CD4-positive, alpha-beta T cell treated with Interleukin-12 subunit alpha and Interleukin-12 subunit beta, for 1 hour (primary cell): ENCODE results near the gene MAPK11.

Experiments
- DNase-seq: peaks from one replicate; pipeline ENCODE4 v3.0.0-alpha.2; 2020

MAPK11 gene

GRCh38 chr22:50293441-50294318, 23.5 kb upstream of the MAPK11 start:
- DNase-seq, result no peak

GRCh38 chr22:50292643-50293440, 22.7 kb upstream of the MAPK11 start:
- DNase-seq, result no peak

GRCh38 chr22:50289942-50290630, 19.9 kb upstream of the MAPK11 start:
- DNase-seq, result no peak

GRCh38 chr22:50289151-50289941, 19.2 kb upstream of the MAPK11 start:
- no peak for DNase-seq

GRCh38 chr22:50287731-50288130, 17.6 kb upstream of the MAPK11 start:
- no peak for DNase-seq

DNA sequence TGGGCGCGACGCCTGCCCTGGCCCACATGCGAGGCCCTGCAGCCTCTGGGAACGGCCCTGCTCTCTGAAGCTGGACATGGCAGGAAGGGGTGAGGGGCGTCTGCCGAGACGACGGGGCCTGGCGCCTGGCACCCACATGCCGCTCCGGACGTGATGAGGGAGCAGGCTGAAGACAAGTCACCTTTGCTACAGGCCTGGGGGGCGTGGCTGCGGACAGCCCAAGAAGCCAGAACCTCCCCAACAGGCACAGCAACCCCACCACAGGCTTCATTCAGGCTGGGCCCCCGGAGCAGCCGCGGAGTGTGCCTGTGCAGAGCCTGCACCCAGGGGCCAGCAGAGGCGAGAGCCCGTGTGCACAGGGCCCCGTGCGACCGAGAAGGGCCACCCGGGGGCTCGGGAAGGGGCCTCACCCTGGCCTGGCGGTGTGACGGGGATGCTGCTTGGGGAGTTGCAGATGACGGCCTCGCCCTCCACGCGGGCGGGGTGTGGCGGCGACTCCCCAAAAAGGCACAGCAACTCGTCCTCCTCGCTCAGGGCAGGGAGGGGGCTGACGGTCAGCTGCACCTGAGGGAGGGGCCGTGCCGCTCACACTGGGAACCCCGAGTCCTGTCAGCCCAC, 16.6 kb upstream of the MAPK11 start:
- DNase-seq, result no peak

- no peak for DNase-seq
Measured at GRCh38 chr22:50286275-50286674, 16.1 kb upstream of the MAPK11 start.

DNA sequence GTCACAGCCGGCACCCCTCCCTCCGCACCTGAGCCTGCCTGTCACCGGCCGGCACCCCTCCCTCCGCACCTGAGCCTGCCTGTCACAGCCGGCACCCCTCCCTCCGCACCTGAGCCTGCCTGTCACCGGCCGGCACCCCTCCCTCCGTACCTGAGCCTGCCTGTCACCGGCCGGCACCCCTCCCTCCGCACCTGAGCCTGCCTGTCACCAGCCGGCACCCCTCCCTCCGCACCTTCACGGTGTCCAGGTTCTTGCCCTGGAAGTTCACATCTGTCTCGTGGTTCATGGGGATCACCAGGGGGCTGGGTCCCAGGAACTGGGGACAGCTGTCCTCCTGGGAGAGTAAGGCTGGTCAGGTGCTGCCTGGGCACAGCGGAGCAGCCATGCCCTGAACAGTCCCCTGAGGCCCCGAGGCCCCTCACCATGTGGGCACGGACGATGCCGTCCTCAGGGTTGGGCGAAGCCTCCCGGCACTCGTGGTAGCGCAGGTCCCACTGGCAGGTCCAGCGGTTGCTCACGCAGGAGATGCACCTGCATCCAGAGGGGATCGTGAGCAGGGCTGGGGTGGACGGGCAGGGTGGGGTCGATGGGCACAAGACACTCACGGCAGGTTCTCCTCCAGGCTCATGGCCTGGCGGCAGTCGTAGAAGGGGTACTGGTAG, 15.5 kb upstream of the MAPK11 start:
- no peak for DNase-seq

GRCh38 chr22:50284479-50284878, 14.3 kb upstream of the MAPK11 start:
- DNase-seq, result no peak

GRCh38 chr22:50283821-50284220, 13.6 kb upstream of the MAPK11 start:
- DNase-seq, result no peak

- DNase-seq, result no peak
Measured at GRCh38 chr22:50282361-50283155, 12.4 kb upstream of the MAPK11 start.

GRCh38 chr22:50281957-50282356, 11.8 kb upstream of the MAPK11 start:
- DNase-seq, result no peak

GRCh38 chr22:50281384-50281760, 11.2 kb upstream of the MAPK11 start:
- no peak for DNase-seq

- DNase-seq, result no peak
Measured at GRCh38 chr22:50280708-50281383, 10.7 kb upstream of the MAPK11 start.

DNA sequence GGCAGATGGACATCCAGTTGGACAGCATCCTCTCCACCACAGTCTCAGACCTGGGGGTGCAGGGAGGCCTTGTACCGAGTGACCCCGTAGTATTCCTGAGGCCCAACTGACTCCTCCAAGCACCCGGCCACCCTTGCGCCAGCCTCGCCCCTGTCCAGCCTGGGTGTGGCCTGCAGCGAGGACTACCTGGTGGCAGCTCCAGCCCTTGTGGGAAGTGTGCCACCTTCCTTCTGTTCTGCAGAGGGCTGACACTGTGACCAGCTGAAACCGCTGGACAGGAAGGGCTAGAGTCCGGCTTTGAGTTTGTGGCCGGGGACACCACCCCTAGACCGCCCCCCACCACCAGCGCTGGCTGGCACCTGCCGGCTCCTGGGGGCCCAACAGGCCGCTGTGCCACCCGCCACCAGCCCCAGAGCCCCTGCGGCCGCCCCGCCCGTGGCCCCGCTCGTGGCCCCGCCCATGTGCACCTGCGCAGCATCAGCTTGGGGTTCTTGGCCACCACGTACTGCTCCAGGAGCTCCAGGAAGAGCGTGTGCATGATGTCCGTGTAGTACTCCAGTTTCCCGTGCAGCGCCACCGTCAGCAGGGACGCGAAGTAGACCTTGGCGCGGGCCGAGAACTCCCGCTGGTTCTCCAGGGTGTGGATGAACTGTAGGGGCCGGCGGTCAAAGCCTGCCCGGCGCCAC, 10.0 kb upstream of the MAPK11 start:
- DNase-seq, result no peak

DNA sequence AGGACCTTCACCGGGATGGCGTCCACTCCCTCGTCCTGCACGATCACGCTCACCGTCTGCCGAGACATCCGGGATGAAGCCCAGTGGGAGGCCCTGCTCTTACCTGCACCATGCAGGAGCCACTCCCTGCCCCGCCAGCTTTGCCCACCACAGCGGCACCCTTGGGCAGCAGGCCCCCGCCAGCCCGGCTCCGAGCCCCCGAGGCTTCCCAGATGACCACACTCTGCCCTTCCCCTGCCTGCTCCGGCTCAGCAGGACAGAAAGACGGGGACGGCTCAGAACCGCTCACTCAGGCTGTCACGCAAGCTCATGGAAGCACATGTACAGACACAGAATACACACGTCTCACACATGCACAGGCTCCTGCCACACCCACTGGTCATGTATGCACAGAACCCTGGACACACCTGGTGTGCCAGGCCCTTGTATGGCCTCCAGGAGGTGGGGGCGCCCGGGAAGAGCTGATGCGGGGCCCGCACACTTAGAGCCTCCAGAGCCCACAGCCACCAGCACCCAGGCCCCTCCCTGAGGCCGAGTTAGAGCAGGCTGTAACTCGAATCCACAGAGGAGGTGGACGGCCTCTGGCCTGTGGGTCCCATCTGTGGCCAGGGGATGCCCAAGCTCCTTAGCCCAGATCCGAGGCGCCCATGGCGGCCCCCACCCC, 8.9 kb upstream of the MAPK11 start:
- DNase-seq, result no peak

- DNase-seq, result no peak
Measured at GRCh38 chr22:50278461-50278860, 8.3 kb upstream of the MAPK11 start.

DNA sequence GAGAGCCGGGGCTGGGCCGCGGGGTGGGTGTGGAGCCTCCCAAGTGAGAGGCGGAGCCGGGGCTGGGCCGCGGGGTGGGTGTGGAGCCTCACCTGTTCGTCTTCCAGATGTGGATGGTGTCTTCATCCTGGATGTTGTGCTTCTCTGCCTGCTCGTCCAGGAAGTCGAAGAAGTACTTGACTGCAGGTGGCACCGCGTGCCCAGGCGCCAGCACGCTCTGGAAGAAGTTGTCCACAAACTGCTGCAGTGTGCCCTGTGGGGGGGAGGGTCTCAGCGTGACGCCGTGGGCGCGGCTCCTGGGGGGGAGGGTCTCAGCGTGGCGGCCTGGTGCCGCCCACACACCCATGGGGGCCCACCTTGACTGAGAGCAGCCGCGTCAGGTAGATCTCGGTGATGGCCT, 7.6 kb upstream of the MAPK11 start:
- no peak for DNase-seq

GRCh38 chr22:50276143-50276542, 6.0 kb upstream of the MAPK11 start:
- DNase-seq, result peak; percentile 69
